Type B pancreatic cell (in vitro differentiated cells): ENCODE data around the gene ARPC4. TPM values are rescaled to one million over a fixed set of nuclear protein-coding genes. Genes with fewer than 3 reads are reported as not detected.
"Not testable (repeated sequence)": the region's sequence is repeated elsewhere in the genome, so short reads cannot be mapped to it uniquely, and the experiment has no call there.

Experiments used
- DNase-seq: peaks from one replicate; pipeline ENCODE4 v3.0.0; 2021; ENCODE audit warnings: mixed read lengths; ENCODE audit not compliant: unreplicated experiment; ENCODE audit errors: extremely low spot score
- H3K27ac Mint-ChIP-seq: 2 replicates; pipeline ENCODE4 v1.8.0; 2021; ENCODE audit warnings: mild to moderate bottlenecking, mixed read lengths
- H3K27me3 Mint-ChIP-seq: 2 replicates; pipeline ENCODE4 v1.8.0; 2021; ENCODE audit warnings: mixed read lengths
- H3K36me3 Mint-ChIP-seq: 2 replicates; pipeline ENCODE4 v1.8.0; 2021; ENCODE audit warnings: mixed read lengths
- H3K4me1 Mint-ChIP-seq: one replicate; pipeline ENCODE4 v1.8.0; 2021; ENCODE audit warnings: mixed read lengths; ENCODE audit not compliant: unreplicated experiment
- H3K4me3 Mint-ChIP-seq: 2 replicates; pipeline ENCODE4 v1.8.0; 2021; ENCODE audit warnings: mild to moderate bottlenecking, mixed read lengths
- H3K9me3 Mint-ChIP-seq: 2 replicates; pipeline ENCODE4 v1.8.0; 2021; ENCODE audit warnings: mixed read lengths
- total RNA-seq: library from RNA; stranded (reverse); gene quantifications from 2 replicates; pipeline ENCODE4 v1.2.1, GENCODE V29; 2021; ENCODE audit warnings: low replicate concordance
- TF ChIP-seq, protein P1 (sequence below): fragments of 200-600 bp; sonication (generic); conservative IDR thresholded peaks from 2 replicates; pipeline ENCODE4 v1.5.0; 2021; ENCODE audit warnings: antibody characterized with exemption, mild to moderate bottlenecking

ARPC4 gene
- total RNA-seq, 1 donor from 2014 or later = 131 TPM

DNA sequence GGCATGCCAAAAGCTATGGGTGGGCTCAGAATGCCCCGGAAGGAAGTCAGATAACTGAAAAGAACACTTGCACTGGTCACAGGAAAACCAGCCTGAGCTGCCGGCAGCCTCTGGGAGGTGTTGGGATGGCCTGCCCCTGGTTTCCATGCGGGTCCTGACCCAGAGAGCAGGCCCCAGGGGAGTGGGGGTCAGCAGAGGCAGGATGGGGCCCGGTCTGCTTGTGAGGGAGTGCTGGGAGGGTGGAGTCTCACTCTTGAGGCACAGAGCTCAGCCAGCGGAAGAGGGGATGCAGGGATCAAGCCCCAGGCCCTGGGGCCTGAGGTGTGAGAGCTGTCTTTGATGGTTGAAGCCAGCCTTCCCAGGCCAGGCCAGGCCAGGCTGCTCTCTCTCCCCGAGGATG lies 53.3 kb downstream of the ARPC4 start:
- Mint-ChIP-seq H3K4me3 (no peak overlapping the region), H3K4me1 (peaks cover 4% of the 10 kb centered on the region), H3K27me3 (no peaks in the 10 kb centered on the region), H3K27ac (no peak overlapping the region), H3K9me3 (no peaks in the 10 kb centered on the region), H3K36me3 (peaks cover 10% of the 10 kb centered on the region)
- DNase-seq = no peak
- TF ChIP-seq, protein P1, sequence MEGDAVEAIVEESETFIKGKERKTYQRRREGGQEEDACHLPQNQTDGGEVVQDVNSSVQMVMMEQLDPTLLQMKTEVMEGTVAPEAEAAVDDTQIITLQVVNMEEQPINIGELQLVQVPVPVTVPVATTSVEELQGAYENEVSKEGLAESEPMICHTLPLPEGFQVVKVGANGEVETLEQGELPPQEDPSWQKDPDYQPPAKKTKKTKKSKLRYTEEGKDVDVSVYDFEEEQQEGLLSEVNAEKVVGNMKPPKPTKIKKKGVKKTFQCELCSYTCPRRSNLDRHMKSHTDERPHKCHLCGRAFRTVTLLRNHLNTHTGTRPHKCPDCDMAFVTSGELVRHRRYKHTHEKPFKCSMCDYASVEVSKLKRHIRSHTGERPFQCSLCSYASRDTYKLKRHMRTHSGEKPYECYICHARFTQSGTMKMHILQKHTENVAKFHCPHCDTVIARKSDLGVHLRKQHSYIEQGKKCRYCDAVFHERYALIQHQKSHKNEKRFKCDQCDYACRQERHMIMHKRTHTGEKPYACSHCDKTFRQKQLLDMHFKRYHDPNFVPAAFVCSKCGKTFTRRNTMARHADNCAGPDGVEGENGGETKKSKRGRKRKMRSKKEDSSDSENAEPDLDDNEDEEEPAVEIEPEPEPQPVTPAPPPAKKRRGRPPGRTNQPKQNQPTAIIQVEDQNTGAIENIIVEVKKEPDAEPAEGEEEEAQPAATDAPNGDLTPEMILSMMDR = no peak

- H3K36me3 Mint-ChIP-seq = peaks cover 6% of the 10 kb centered on the region
- peaks cover 5% of the 10 kb centered on the region for H3K27me3 Mint-ChIP-seq
- H3K9me3 Mint-ChIP-seq = no peaks in the 10 kb centered on the region
- TF ChIP-seq, protein P1 = no peak
- H3K4me3 Mint-ChIP-seq = no peak overlapping the region
- H3K4me1 Mint-ChIP-seq = peaks cover 4% of the 10 kb centered on the region
- DNase-seq = no peak
- H3K27ac Mint-ChIP-seq = no peak overlapping the region
These were observed 54.1 kb downstream of the ARPC4 start for GRCh38 chr3:9846931-9847488.

GRCh38 chr3:9847870-9848269 lies 55.0 kb downstream of the ARPC4 start:
- DNase-seq, H3K4me1 Mint-ChIP-seq, H3K27me3 Mint-ChIP-seq, H3K36me3 Mint-ChIP-seq, H3K9me3 Mint-ChIP-seq: not testable (repeated sequence)
- peak overlapping the region; percentile 61 for H3K4me3 Mint-ChIP-seq
- peak overlapping the region; percentile 89 for H3K27ac Mint-ChIP-seq

- H3K4me3 Mint-ChIP-seq, H3K36me3 Mint-ChIP-seq, H3K4me1 Mint-ChIP-seq, H3K9me3 Mint-ChIP-seq, DNase-seq: not testable (repeated sequence)
- H3K27me3 Mint-ChIP-seq = peaks cover 13% of the 10 kb centered on the region
- peak overlapping the region; percentile 89 for H3K27ac Mint-ChIP-seq
- TF ChIP-seq, protein P1 = peak; percentile 78
These were observed 56.0 kb downstream of the ARPC4 start for GRCh38 chr3:9848860-9849259.

- not testable (repeated sequence) for H3K9me3 Mint-ChIP-seq, H3K4me1 Mint-ChIP-seq, H3K4me3 Mint-ChIP-seq, H3K36me3 Mint-ChIP-seq, H3K27ac Mint-ChIP-seq, DNase-seq
- peaks cover 13% of the 10 kb centered on the region for H3K27me3 Mint-ChIP-seq
These were observed 58.5 kb downstream of the ARPC4 start for GRCh38 chr3:9851383-9851782.

DNA sequence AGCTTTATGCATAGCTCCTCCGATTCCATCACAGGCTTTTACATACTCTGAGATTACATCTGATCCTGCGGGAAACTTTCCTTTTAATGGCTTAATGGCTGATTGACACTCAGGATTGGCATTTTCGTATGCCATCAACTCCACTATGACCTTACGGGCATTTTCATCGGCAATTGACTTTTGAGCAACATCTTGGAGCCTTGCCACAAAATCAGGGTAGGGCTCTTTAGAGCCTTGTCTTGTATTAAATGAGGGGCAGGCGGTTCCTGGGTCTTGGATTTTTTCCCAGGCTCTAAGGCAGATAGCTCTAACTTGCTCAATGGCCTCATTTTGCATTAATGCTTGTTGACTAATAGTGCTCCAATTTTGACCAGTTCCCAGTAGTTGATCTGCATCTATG lies 59.0 kb downstream of the ARPC4 start:
- H3K4me1 Mint-ChIP-seq, H3K27ac Mint-ChIP-seq, H3K36me3 Mint-ChIP-seq, H3K4me3 Mint-ChIP-seq, H3K9me3 Mint-ChIP-seq, DNase-seq: not testable (repeated sequence)
- H3K27me3 Mint-ChIP-seq = peaks cover 13% of the 10 kb centered on the region

DNA sequence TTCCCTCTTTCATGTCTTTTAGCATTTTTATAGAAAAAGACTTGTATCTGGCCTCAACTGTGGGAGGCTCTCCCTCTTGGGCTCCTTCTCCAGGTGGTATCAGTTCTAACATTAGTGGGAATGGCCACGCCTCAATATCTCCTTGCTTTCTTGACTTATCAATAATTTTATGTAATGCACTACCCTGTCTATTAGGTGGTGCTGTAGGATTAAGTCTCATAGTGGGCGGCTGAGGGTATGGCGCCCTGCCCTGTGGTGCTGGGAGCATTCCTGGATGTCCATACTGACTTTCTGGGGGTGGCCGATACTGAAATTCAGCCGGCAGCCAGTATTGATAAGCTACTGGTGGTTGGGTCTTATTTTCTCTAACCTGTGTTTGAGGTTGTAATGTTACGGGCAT lies 59.6 kb downstream of the ARPC4 start:
- H3K4me3 Mint-ChIP-seq = no peak overlapping the region
- H3K4me1 Mint-ChIP-seq = peaks cover 9% of the 10 kb centered on the region
- H3K36me3 Mint-ChIP-seq = no peaks in the 10 kb centered on the region
- TF ChIP-seq, protein P1 = no peak
- no peak overlapping the region for H3K27ac Mint-ChIP-seq
- no peaks in the 10 kb centered on the region for H3K9me3 Mint-ChIP-seq
- H3K27me3 Mint-ChIP-seq = peaks cover 13% of the 10 kb centered on the region
- no peak for DNase-seq

DNA sequence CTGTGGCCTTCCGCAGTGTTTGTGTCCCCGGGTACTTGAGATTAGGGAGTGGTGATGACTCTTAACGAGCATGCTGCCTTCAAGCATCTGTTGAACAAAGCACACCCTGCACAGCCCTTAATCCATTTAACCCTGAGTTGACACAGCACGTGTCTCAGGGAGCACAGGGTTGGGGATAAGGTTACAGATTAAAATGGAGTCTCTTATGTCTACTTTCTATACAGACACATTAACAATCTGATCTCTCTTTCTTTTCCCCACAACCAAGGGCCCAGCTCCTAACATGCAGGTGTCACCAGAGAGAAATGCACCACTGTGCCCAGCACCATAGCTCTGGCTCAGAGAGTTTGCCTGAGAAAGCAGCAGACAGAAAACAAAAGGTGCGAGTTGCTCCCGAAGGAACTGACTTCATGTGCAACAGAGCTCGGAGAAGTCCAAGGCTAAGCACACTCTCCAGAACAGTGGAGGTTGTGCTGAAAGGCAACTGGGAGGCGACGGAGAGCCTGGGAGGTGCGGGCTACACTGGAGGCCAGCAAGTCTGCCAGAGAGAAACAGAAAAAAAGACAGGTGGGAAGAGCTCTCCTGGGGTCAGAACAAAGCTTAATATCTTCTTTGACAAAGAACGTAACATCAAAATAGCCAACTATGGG lies 61.5 kb downstream of the ARPC4 start:
- Mint-ChIP-seq H3K27me3 (peaks cover 16% of the 10 kb centered on the region), H3K27ac (peak overlapping the region; percentile 62), H3K4me1 (peaks cover 13% of the 10 kb centered on the region)
- not testable (repeated sequence) for H3K4me3 Mint-ChIP-seq, H3K36me3 Mint-ChIP-seq, DNase-seq, H3K9me3 Mint-ChIP-seq
